NB4 (cell line): Measurements from ENCODE around the gene TYW1B.
A peak's percentile ranks its signal among the peaks of the same experiment; 100 is the strongest.
"Not testable (repeated sequence)": the region's sequence is repeated elsewhere in the genome, so short reads cannot be mapped to it uniquely, and the experiment has no call there.

Experiments used
- DNase-seq: peaks from one replicate; pipeline ENCODE4 v3.0.0; 2010; ENCODE audit warnings: low read depth
- H3K4me3 ChIP-seq: one replicate; pipeline ENCODE4 v1.5.1; 2011; ENCODE audit warnings: mild to moderate bottlenecking, low read depth, low read length, moderate library complexity
- CTCF ChIP-seq: IDR thresholded peaks from one replicate; pipeline ENCODE4 v1.5.1; 2012; ENCODE audit warnings: low read depth, low read length
- MAX ChIP-seq: IDR thresholded peaks from 2 replicates; pipeline ENCODE4 v1.6.1; 2011; ENCODE audit warnings: low read depth, low read length
- MYC ChIP-seq: IDR thresholded peaks from 2 replicates; pipeline ENCODE4 v1.6.1; 2011; ENCODE audit warnings: low read depth, low read length
- POLR2A ChIP-seq: IDR thresholded peaks from 2 replicates; pipeline ENCODE4 v1.6.1; 2011; ENCODE audit warnings: mild to moderate bottlenecking; ENCODE audit not compliant: insufficient read length; ENCODE audit errors: extremely low read depth

Gene TYW1B

GRCh38 chr7:72704894-72705293 is 123.1 kb downstream of the TYW1B start:
- no peak overlapping the region for H3K4me3 ChIP-seq
- DNase-seq: no peak
- no peak for TF ChIP-seq POLR2A
- no peak for TF ChIP-seq MAX

DNA sequence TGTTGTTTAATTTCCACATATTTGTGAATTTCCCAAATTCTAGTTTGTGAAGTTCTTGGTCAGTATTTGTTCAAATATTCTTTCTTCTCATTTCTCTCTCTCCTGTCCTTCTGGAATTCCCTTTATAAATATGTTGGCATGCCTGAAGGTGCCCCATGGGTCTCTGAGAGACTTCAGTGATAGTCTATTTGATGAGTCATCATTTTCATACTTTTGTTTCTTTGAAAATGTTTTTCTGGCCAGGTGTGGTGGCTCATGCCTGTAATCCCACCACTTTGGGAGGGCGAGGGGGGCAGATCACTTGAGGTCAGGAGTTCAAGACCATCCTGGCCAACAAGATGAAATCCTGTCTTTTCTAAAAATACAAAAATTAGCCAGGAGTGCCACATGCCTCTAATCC is 127.5 kb downstream of the TYW1B start:
- not testable (repeated sequence) for DNase-seq, H3K4me3 ChIP-seq

DNA sequence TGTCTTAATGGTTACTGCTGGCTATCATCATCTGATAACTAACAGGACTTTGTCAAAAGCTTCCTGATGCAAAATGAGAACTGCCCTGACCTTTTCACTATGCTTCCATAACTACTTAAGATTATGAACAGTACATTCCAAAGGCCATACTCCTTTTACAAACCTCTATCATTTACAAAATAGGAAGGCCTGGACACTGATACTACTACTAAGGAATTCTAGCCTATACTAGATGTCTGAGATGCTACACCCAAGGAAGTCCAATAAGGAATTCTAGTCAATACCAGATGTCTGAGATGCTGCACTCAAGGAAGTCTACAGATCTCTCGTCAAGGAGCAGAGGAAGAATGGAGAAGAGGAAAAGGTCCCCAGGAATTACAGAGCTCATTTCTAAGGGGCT is 130.9 kb downstream of the TYW1B start:
- H3K4me3 ChIP-seq, DNase-seq: not testable (repeated sequence)

GRCh38 chr7:72696643-72697042 is 131.4 kb downstream of the TYW1B start:
- H3K4me3 ChIP-seq, DNase-seq: not testable (repeated sequence)

- not testable (repeated sequence) for DNase-seq, H3K4me3 ChIP-seq
These were observed 132.5 kb downstream of the TYW1B start for GRCh38 chr7:72695482-72695881.

- not testable (repeated sequence) for H3K4me3 ChIP-seq, DNase-seq
These were observed 136.6 kb downstream of the TYW1B start for GRCh38 chr7:72691442-72691841.

GRCh38 chr7:72690177-72690576 is 137.8 kb downstream of the TYW1B start:
- not testable (repeated sequence) for DNase-seq, H3K4me3 ChIP-seq

GRCh38 chr7:72689344-72689743 is 138.7 kb downstream of the TYW1B start:
- DNase-seq: not testable (repeated sequence)

GRCh38 chr7:72681211-72681610 is 146.8 kb downstream of the TYW1B start:
- DNase-seq: peak; percentile 23
- not testable (repeated sequence) for H3K4me3 ChIP-seq

More at GRCh38 chr7:72689344-72689743, 138.7 kb downstream of the TYW1B start:
- not testable (repeated sequence) for H3K4me3 ChIP-seq

- DNase-seq, H3K4me3 ChIP-seq: not testable (repeated sequence)
These were observed 151.1 kb downstream of the TYW1B start for GRCh38 chr7:72676880-72677279.

GRCh38 chr7:72676086-72676690 is 151.8 kb downstream of the TYW1B start:
- H3K4me3 ChIP-seq, DNase-seq: not testable (repeated sequence)

GRCh38 chr7:72675686-72676085 is 152.3 kb downstream of the TYW1B start:
- not testable (repeated sequence) for H3K4me3 ChIP-seq, DNase-seq

- H3K4me3 ChIP-seq: no peak overlapping the region
These were observed 153.6 kb downstream of the TYW1B start for GRCh38 chr7:72674394-72674793.

DNA sequence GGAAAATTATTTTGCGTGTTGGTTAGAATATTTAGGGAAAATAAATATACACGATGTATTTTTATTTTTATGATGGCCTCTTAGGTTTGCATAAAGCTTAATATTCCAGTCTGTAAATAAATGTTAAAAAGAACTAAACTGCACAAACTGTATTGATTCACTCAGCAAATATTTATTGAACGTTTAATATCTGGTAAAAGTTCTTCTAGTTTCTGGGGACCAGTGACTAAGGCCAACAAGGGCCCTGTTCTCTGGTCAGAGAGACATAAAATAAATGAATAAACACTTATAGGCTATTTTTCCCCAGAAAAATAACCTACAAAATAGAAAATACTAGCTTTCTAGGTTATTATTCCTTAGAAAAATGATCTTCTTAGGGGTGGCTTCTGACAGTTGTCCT is 157.2 kb downstream of the TYW1B start:
- DNase-seq, H3K4me3 ChIP-seq: not testable (repeated sequence)

More at GRCh38 chr7:72674394-72674793, 153.6 kb downstream of the TYW1B start:
- no peak for DNase-seq
- TF ChIP-seq MAX (no peak), MYC (no peak), POLR2A (no peak), CTCF (no peak)

DNA sequence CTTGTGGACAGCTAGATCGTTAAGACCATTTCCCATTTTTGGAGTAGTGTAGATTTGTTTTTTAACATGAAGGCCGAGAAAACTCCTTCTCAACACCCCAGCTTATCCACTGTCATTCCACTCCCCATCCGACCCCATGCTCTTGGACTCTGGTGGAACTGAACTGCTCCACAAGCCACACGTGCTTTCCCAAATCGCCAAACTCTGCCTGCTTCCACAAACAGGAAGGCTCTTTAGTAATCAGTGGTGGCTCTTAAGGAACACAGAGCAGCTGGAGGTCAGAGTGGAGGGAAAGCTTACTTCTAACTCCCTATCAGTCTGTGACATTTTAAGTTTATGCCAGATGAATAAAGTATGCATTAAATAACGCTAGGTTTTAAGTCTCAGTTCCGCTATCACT is 159.6 kb downstream of the TYW1B start:
- not testable (repeated sequence) for DNase-seq, H3K4me3 ChIP-seq

DNA sequence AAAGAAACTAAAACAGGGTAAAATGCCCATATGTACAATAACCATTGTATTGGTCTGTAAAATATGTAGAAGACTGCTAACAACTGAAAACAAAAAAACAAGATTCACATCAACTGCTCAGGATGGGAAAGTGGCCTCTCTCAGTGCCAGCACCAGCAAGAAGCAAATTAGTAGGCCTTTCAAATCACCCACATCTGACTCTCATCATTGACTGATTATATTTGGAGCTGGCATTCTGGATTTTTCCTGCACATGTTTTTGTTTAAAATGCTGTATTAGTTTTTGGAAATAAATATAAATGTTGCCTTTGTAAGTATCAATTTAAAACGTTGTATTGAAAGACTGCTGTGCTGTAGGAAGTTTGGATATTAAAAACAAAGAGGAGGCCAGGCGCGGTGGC is 161.0 kb downstream of the TYW1B start:
- DNase-seq, H3K4me3 ChIP-seq: not testable (repeated sequence)

- H3K4me3 ChIP-seq, DNase-seq: not testable (repeated sequence)
These were observed 179.4 kb downstream of the TYW1B start for GRCh38 chr7:72648574-72648973.

DNA sequence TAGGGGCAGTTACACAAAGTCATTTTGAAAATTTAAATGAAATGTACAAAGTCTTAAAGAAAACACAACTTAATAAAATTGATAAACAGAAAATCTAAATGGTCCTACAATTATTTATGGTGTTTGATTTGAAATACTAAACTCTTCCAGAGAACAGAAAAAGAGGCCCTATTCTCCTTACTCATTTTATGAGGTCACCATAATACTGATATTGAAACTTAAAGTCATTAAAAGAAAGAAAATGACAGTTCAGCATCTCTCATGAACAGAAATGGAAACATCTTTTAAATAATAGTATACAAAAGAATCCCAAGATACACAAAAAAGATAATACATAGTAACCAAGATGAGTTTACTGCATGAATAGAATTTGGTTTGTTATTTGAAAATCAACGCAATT is 184.3 kb downstream of the TYW1B start:
- H3K4me3 ChIP-seq, DNase-seq: not testable (repeated sequence)
